H1 (cell line): Measurements from ENCODE around the gene NLRC5. TPM values are rescaled to one million over a fixed set of nuclear protein-coding genes. Genes with fewer than 3 reads are reported as not detected.

Source experiments
- CTCF ChIA-PET: fragments of 300-600 bp; sonication (Branson Sonifier 250); formaldehyde crosslinking; loops from one replicate; lab custom pipeline; 2021; ENCODE audit not compliant: partially characterized antibody; lab: Charles Lee
- POLR2A ChIA-PET: fragments of 300-600 bp; sonication (Branson Sonifier 250); formaldehyde crosslinking; loops from one replicate; lab custom pipeline; 2021; ENCODE audit warnings: inconsistent platforms; ENCODE audit not compliant: partially characterized antibody; lab: Charles Lee
- DNase-seq, 2 experiments: peaks; one replicate each; pipeline versions ENCODE4 v3.0.0 to v3.0.0-alpha.2; 2010 to 2022; ENCODE audit warnings: low spot score in 2 of 2, low read depth in 1 of 2, mixed read lengths in 1 of 2
- FAIRE-seq: peaks from 2 replicates; lab custom pipeline; 2011; peaks lifted over from hg19 to GRCh38; lab: Jason Lieb, UNC
- H2AFZ ChIP-seq: 2 replicates; pipeline ENCODE4 v1.8.1; 2012; ENCODE audit warnings: low read length, inconsistent platforms
- H2AK5ac ChIP-seq: 2 replicates; pipeline ENCODE4 v1.6.1; 2013; ENCODE audit warnings: low read depth, low read length
- H2BK120ac ChIP-seq: replicated peaks from 2 replicates; pipeline ENCODE3; 2013; ENCODE audit warnings: low read depth, low read length, inconsistent platforms
- H2BK12ac ChIP-seq: 2 replicates; pipeline ENCODE4 v1.6.1; 2013; ENCODE audit warnings: low read depth, low read length
- H2BK15ac ChIP-seq: 2 replicates; pipeline ENCODE4 v1.6.1; 2013; ENCODE audit warnings: low read length
- H2BK20ac ChIP-seq: 2 replicates; pipeline ENCODE4 v1.6.1; 2013; ENCODE audit warnings: low read length
- H2BK5ac ChIP-seq: 2 replicates; pipeline ENCODE4 v1.6.1; 2013; ENCODE audit warnings: low read depth, low read length
- H3K14ac ChIP-seq: 2 replicates; pipeline ENCODE4 v1.6.1; 2013; ENCODE audit warnings: inconsistent platforms; ENCODE audit not compliant: insufficient read length
- H3K18ac ChIP-seq: 2 replicates; pipeline ENCODE4 v1.6.1; 2013; ENCODE audit warnings: low read length; ENCODE audit errors: extremely low read depth
- H3K23ac ChIP-seq: 2 replicates; pipeline ENCODE4 v1.6.1; 2013; ENCODE audit warnings: inconsistent platforms; ENCODE audit not compliant: insufficient read length
- H3K23me2 ChIP-seq: 2 replicates; pipeline ENCODE4 v1.6.1; 2013; ENCODE audit warnings: low read depth, low read length
- H3K27ac ChIP-seq: 2 replicates; pipeline ENCODE4 v1.6.1; 2011; ENCODE audit warnings: low read depth, low read length, inconsistent platforms
- H3K27me3 ChIP-seq, 4 experiments: replicated peaks in 1 of 4; 1 replicate in 1 of 4; 2 replicates in 3 of 4; pipeline versions ENCODE4 v1.6.1 to v1.8.1; 2011 to 2013; ENCODE audit warnings: low read length in 3 of 4, mild to moderate bottlenecking in 3 of 4, inconsistent platforms in 2 of 4, mixed read lengths in 2 of 4, moderate library complexity in 1 of 4; ENCODE audit not compliant: control insufficient read depth in 3 of 4, insufficient read depth in 3 of 4; ENCODE audit errors: extremely low read depth in 1 of 4
- H3K36me3 ChIP-seq, 4 experiments: 2 replicates each; pipeline versions ENCODE4 v1.6.1 to v1.8.1; 2011 to 2013; ENCODE audit warnings: mild to moderate bottlenecking in 4 of 4, low read length in 3 of 4, moderate library complexity in 2 of 4, control low read depth in 1 of 4, inconsistent platforms in 1 of 4; ENCODE audit not compliant: insufficient read depth in 4 of 4, control insufficient read depth in 2 of 4
- H3K4ac ChIP-seq: replicated peaks from 2 replicates; pipeline ENCODE3; 2013; ENCODE audit warnings: low read length, low read depth, mixed read lengths, inconsistent platforms; ENCODE audit not compliant: insufficient read length
- H3K4me1 ChIP-seq, 4 experiments: replicated peaks in 1 of 4; 1 replicate in 1 of 4; 2 replicates in 3 of 4; pipeline versions ENCODE4 v1.6.1 to v1.8.1; 2011 to 2013; ENCODE audit warnings: low read length in 3 of 4, inconsistent platforms in 2 of 4, mixed read lengths in 1 of 4; ENCODE audit not compliant: insufficient read depth in 4 of 4, control insufficient read depth in 3 of 4
- H3K4me2 ChIP-seq, 2 experiments: 2 replicates each; pipeline versions ENCODE4 v1.6.1 to v1.8.1; 2011 to 2013; ENCODE audit warnings: low read depth in 2 of 2, low read length in 2 of 2, control low read depth in 1 of 2, inconsistent platforms in 1 of 2, mild to moderate bottlenecking in 1 of 2; ENCODE audit not compliant: insufficient read depth in 1 of 2
- H3K4me3 ChIP-seq, 4 experiments: fragments of 200-600, 300-600 bp in 1 of 4; sonication (generic), shearing (Covaris generic), sonication (Bioruptor Twin) in 1 of 4; 2 replicates each; pipeline versions ENCODE4 v1.5.1 to v1.8.1; 2011 to 2016; ENCODE audit warnings: low read length in 4 of 4, low read depth in 3 of 4, control low read depth in 2 of 4, inconsistent platforms in 2 of 4, mild to moderate bottlenecking in 2 of 4, mixed read lengths in 1 of 4, moderate library complexity in 1 of 4; ENCODE audit not compliant: insufficient read depth in 2 of 4; ENCODE audit errors: extremely low read depth in 1 of 4
- H3K56ac ChIP-seq: replicated peaks from 2 replicates; pipeline ENCODE3; 2013; ENCODE audit warnings: low read depth, mild to moderate bottlenecking, mixed read lengths, low read length, inconsistent platforms; ENCODE audit not compliant: insufficient read length
- H3K79me1 ChIP-seq: 2 replicates; pipeline ENCODE4 v1.6.1; 2013; ENCODE audit warnings: low read depth, low read length, control low read depth
- H3K79me2 ChIP-seq, 2 experiments: 2 replicates each; pipeline versions ENCODE4 v1.6.1 to v1.8.1; 2012 to 2013; ENCODE audit warnings: low read length in 2 of 2, mild to moderate bottlenecking in 2 of 2, inconsistent platforms in 1 of 2; ENCODE audit not compliant: insufficient read depth in 2 of 2, control insufficient read depth in 1 of 2
- H3K9ac ChIP-seq, 4 experiments: replicated peaks in 1 of 4; 1 replicate in 1 of 4; 2 replicates in 3 of 4; pipeline versions ENCODE4 v1.6.1 to v1.8.1; 2011 to 2013; ENCODE audit warnings: low read depth in 3 of 4, low read length in 3 of 4, control low read depth in 2 of 4, mild to moderate bottlenecking in 2 of 4, moderate library complexity in 2 of 4, inconsistent platforms in 1 of 4; ENCODE audit errors: extremely low read depth in 1 of 4
- H3K9me3 ChIP-seq, 2 experiments: 2 replicates each; pipeline versions ENCODE4 v1.6.1 to v1.8.1; 2012 to 2013; ENCODE audit warnings: mild to moderate bottlenecking in 2 of 2, moderate library complexity in 2 of 2, control low read depth in 1 of 2, inconsistent platforms in 1 of 2, low read depth in 1 of 2, low read length in 1 of 2, mixed read lengths in 1 of 2; ENCODE audit not compliant: insufficient read depth in 2 of 2
- H4K20me1 ChIP-seq, 2 experiments: replicated peaks in 1 of 2; 2 replicates each; pipeline versions ENCODE3 to v1.8.1; 2011 to 2013; ENCODE audit warnings: inconsistent platforms in 2 of 2, low read length in 2 of 2, mild to moderate bottlenecking in 1 of 2; ENCODE audit not compliant: insufficient read depth in 2 of 2, control insufficient read depth in 1 of 2
- H4K5ac ChIP-seq: 2 replicates; pipeline ENCODE4 v1.6.1; 2013; ENCODE audit warnings: low read length, low read depth, mixed read lengths, inconsistent platforms; ENCODE audit not compliant: insufficient read length
- H4K8ac ChIP-seq: 2 replicates; pipeline ENCODE4 v1.8.0; 2013; ENCODE audit warnings: mild to moderate bottlenecking, moderate library complexity, low read length, inconsistent platforms; ENCODE audit not compliant: insufficient read depth; ENCODE audit errors: extremely low read depth
- H4K91ac ChIP-seq: replicated peaks from 2 replicates; pipeline ENCODE3; 2013; ENCODE audit warnings: low read length, mixed read lengths, inconsistent platforms; ENCODE audit not compliant: insufficient read length
- GABPA ChIP-seq: IDR thresholded peaks from 2 replicates; pipeline ENCODE4 v1.6.1; 2011; ENCODE audit warnings: mild to moderate bottlenecking, low read length, moderate library complexity, borderline replicate concordance; ENCODE audit not compliant: insufficient read depth
- WGBS, 2 experiments: shearing (Covaris generic) in 1 of 2; methylation state at CpG; one replicate each; pipeline versions ENCODE4 v1.1.6 to v1.1.7; 2013 to 2015; ENCODE audit warnings: low lambda C conversion rate in 2 of 2, mixed read lengths in 2 of 2, inconsistent platforms in 1 of 2, low coverage in 1 of 2, missing lambda C conversion rate in 1 of 2; ENCODE audit not compliant: insufficient replicate concordance in 2 of 2, insufficient coverage in 1 of 2, insufficient read length in 1 of 2; ENCODE audit errors: extremely low coverage in 1 of 2, missing lambda C conversion rate in 1 of 2; 5-methylcytosine and 5-hydroxymethylcytosine counted together
- polyA plus RNA-seq, 7 experiments: library from polyadenylated mRNA; depleted of rRNA in 3 of 7; stranded (reverse) in 5 of 7; unstranded in 2 of 7; fragments of >200 nt in 5 of 7; fragments of 200-250 nt in 2 of 7; gene quantifications; 1 replicate in 5 of 7; 2 replicates in 1 of 7; 4 replicates in 1 of 7; pipeline versions ENCODE4 v1.2.1 to v1.2.3, GENCODE V29; 2011 to 2013; ENCODE audit warnings: missing spikeins in 2 of 7, mixed read lengths in 2 of 7
- total RNA-seq: library from RNA; stranded (reverse); fragmentation: NEBNext Ultra II Directional; extraction: Animal tissue kit (Norgen Biotek cat#: 25700); gene quantifications from 2 replicates; pipeline ENCODE4 v1.2.1, GENCODE V29; 2021

NLRC5 gene
- total and polyA plus RNA-seq, 2 of the 8 experiments (the other 6 are each of a cell fraction or from before 2014, with no cell fraction given): 2.2 to 3.2 TPM

DNA sequence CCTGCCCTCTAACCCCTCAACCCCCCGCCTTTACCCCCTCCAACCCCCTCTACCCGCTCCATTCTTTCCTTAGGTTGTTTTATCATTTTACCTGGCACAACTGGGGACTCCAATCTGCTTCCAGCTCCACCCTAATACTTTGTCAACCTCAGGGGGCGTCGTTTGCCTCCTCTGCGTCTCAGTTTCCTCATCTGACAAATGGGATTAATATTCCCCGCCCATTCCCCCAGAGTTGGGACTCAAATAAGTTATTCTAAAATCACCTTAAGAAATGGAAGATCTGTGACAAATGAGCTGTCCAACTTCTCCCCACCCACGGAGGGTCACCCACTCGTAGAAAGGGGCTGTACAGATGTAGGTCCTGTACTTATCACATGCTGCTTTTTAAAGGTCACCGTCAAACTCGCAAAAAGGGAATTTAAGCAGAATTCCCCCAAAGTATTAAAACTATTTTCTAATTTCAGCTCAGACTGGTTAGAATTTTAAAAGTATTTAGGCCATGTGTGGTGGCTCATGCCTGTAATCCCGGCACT lies 62.4 kb downstream of the NLRC5 start:
- H4K91ac ChIP-seq: no peak overlapping the region
- ChIA-PET POLR2A (no interaction called here), CTCF (interaction anchor here (0.8 to 1.6 kb wide), 5 partner anchors 9 to 96 kb away, joined by 3 to 4 read pairs (median 3); no protein-coding TSS in a partner anchor)
- no peak overlapping the region for H2BK12ac ChIP-seq
- no peak overlapping the region for H3K18ac ChIP-seq
- H2AK5ac ChIP-seq: no peak overlapping the region
- H3K14ac ChIP-seq: no peak overlapping the region
- FAIRE-seq (no peak), DNase-seq (no peak)
- H2BK120ac ChIP-seq: no peak overlapping the region
- no peak overlapping the region for H3K23ac ChIP-seq
- H4K5ac ChIP-seq: no peak overlapping the region
- WGBS, 2 experiments: 90% methylated on average over 10 of the region's 11 CpGs; no CpG with 5 or more reads in 1 of the 2 experiments
- H3K27ac ChIP-seq: no peak overlapping the region
- H3K4me1 ChIP-seq: peaks cover 0 to 6% (median 0%) of the 10 kb centered on the region in 4 experiments; a peak in 1 of 7 replicates
- no peak overlapping the region for H3K4me2 ChIP-seq
- H3K9ac ChIP-seq: no peak overlapping the region
- no peaks in the 10 kb centered on the region for H3K79me1 ChIP-seq
- no peaks in the 10 kb centered on the region for H4K20me1 ChIP-seq
- H4K8ac ChIP-seq: no peak overlapping the region
- no peak overlapping the region for H3K4me3 ChIP-seq
- H3K27me3 ChIP-seq: no peaks in the 10 kb centered on the region
- TF ChIP-seq GABPA: no peak
- TF ChIP-seq, all 59 proteins: peak for 0
- Histone ChIP-seq H2BK5ac (no peak overlapping the region), H2AFZ (no peak overlapping the region), H3K9me3 (no peaks in the 10 kb centered on the region), H2BK20ac (no peak overlapping the region), H3K4ac (no peak overlapping the region), H2BK15ac (no peak overlapping the region), H3K36me3 (no peaks in the 10 kb centered on the region), H3K23me2 (no peaks in the 10 kb centered on the region), H3K56ac (no peak overlapping the region), H3K79me2 (no peaks in the 10 kb centered on the region)
